ENCODE results near the gene LDLRAD2. TPM values are rescaled to one million over a fixed set of nuclear protein-coding genes. Genes with fewer than 3 reads are reported as not detected.
"Not testable (repeated sequence)": the region's sequence is repeated elsewhere in the genome, so short reads cannot be mapped to it uniquely, and the experiment has no call there.

Gene LDLRAD2
- total and polyA plus RNA-seq, 5 donors from 2014 or later, result 0.27 TPM; not detected in 4

DNA sequence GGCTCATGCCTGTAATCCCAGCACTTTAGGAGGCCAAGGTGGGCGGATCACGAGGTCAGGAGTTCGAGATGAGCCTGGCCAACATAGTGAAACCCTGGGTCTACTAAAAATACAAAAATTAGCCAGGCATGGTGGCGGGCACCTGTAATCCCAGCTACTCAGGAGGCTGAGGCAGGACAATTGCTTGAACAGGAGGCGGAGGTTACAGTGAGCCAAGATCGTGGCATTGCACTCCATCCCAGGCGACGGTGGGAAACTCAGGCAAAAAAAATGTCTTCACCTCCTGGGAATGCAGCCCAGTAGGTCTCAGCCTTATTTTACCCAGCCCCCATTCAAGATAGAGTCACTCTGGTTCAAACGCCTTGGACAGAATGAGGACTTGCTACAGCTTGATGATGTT, 26.3 kb upstream of the LDLRAD2 start:
- ATAC-seq (ENCODE audit: low read depth in 2 of 2); H3K36me3 Mint-ChIP-seq; DNase-seq; H3K27me3 ChIP-seq (ENCODE audit: control insufficient read depth, insufficient read depth, low read length); H3K9me3 Mint-ChIP-seq; H3K27ac Mint-ChIP-seq; H3K27ac ChIP-seq (ENCODE audit: insufficient read depth, low read length, poor library complexity, severe bottlenecking); H3K9me3 ChIP-seq (ENCODE audit: control insufficient read depth in 2 of 2, low read length in 2 of 2); H3K36me3 ChIP-seq (ENCODE audit: control insufficient read depth, insufficient read depth, low read length); H3K4me3 ChIP-seq (ENCODE audit: low read depth, low read length): not testable (repeated sequence)
- H3K4me1 ChIP-seq (ENCODE audit: control insufficient read depth, insufficient read depth, low read length, poor library complexity, severe bottlenecking), result peaks cover 12% of the 10 kb centered on the region
- peaks cover 8 to 17% (median 12%) of the 10 kb centered on the region in 4 donors for H3K4me1 Mint-ChIP-seq
- peaks cover 28% of the 10 kb centered on the region for H3K27me3 Mint-ChIP-seq
- H3K4me3 Mint-ChIP-seq, result peak overlapping the region in 1 of 4 donors; percentile 27

DNA sequence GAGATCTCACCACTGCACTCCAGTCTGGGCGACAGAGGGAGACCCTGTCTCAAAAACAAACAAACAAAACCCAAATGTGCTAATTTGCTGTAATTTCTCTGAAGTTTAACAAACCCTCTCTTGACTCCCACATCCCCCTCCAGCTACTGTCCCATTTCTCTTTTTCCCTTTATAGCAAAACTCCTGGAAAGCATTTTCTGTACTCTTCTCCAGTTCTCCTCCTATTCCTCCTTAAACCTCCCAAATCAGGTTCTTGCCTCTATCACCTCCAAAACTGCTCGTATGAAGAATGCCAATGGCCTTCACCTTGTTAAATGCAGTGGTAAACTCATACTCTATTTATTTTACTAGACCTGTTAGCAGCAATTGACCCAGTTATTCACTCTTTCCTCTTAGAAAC, 25.4 kb upstream of the LDLRAD2 start:
- Mint-ChIP-seq H3K27me3 (peaks cover 27% of the 10 kb centered on the region), H3K27ac (no peak overlapping the region), H3K36me3 (no peaks in the 10 kb centered on the region), H3K9me3 (peaks cover 0 to 2% (median 0%) of the 10 kb centered on the region in 7 donors), H3K4me3 (peak overlapping the region in 2 of 4 donors; percentile 61 to 77), H3K4me1 (peaks cover 8 to 18% (median 10%) of the 10 kb centered on the region in 4 donors)
- H3K27me3 ChIP-seq (ENCODE audit: control insufficient read depth, insufficient read depth, low read length), result no peaks in the 10 kb centered on the region
- H3K9me3 ChIP-seq (ENCODE audit: control insufficient read depth in 2 of 2, low read length in 2 of 2), result no peaks in the 10 kb centered on the region
- peaks cover 4% of the 10 kb centered on the region for H3K4me1 ChIP-seq (ENCODE audit: control insufficient read depth, insufficient read depth, low read length, poor library complexity, severe bottlenecking)
- H3K36me3 ChIP-seq (ENCODE audit: control insufficient read depth, insufficient read depth, low read length), result no peaks in the 10 kb centered on the region
- no peak overlapping the region for H3K27ac ChIP-seq (ENCODE audit: insufficient read depth, low read length, poor library complexity, severe bottlenecking)
- H3K4me3 ChIP-seq (ENCODE audit: low read depth, low read length), result no peak overlapping the region
- DNase-seq (no peak), ATAC-seq (ENCODE audit: low read depth in 2 of 2) (no peak)

DNA sequence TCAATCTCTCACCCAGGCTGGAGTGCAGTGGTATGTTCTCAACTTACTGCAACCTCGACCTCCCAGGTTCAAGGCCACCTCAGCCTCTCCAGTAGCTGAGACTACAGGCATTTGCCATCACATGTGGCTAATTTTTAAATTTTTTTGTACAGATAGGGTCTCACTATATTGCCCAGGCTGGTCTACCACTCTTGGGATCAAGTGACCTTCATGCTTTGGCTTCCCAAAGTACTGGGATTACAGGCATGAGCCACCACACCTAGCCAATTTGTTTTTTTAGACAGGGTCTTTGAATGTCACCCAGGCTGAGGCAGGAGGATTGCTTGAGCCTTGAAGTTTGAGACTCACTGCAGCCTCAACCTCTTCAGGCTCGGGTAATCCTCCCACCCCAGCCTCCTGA, 19.0 kb upstream of the LDLRAD2 start:
- no peak for DNase-seq
- H3K36me3 Mint-ChIP-seq, result peaks cover 5% of the 10 kb centered on the region
- H3K9me3 ChIP-seq (ENCODE audit: control insufficient read depth in 2 of 2, low read length in 2 of 2), result peaks cover 0 to 7% of the 10 kb centered on the region in 2 experiments
- H3K4me1 Mint-ChIP-seq, result peaks cover 0 to 12% (median 0%) of the 10 kb centered on the region in 4 donors
- H3K27ac Mint-ChIP-seq, result no peak overlapping the region
- peaks cover 0 to 5% (median 0%) of the 10 kb centered on the region in 7 donors for H3K9me3 Mint-ChIP-seq
- H3K4me3 Mint-ChIP-seq, result no peak overlapping the region
- no peak overlapping the region for H3K27ac ChIP-seq (ENCODE audit: insufficient read depth, low read length, poor library complexity, severe bottlenecking)
- H3K36me3 ChIP-seq (ENCODE audit: control insufficient read depth, insufficient read depth, low read length), result no peaks in the 10 kb centered on the region
- ATAC-seq (ENCODE audit: low read depth in 2 of 2), result no peak
- peaks cover 5% of the 10 kb centered on the region for H3K27me3 Mint-ChIP-seq
- no peak overlapping the region for H3K4me3 ChIP-seq (ENCODE audit: low read depth, low read length)
- no peaks in the 10 kb centered on the region for H3K27me3 ChIP-seq (ENCODE audit: control insufficient read depth, insufficient read depth, low read length)
- H3K4me1 ChIP-seq (ENCODE audit: control insufficient read depth, insufficient read depth, low read length, poor library complexity, severe bottlenecking), result no peaks in the 10 kb centered on the region

DNA sequence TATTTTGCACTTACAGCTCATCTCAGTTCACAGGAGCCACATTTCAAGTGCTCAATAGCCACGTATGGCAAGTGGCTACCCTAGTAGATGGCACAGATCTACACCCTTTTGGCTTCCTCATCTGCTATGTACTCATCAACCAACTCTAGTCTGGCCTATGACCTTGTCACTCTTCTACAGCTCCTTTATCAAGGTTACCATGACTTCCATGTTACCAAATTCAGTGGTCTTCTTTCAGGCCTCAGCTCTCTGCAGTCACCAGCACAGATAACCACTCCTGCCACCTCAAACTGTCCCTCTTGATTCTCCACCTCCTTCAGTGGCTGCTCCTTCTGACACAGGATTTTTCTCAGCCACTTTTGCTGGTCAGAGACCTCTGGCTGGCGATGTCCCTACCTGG, 17.4 kb upstream of the LDLRAD2 start:
- Histone ChIP-seq H3K27ac (ENCODE audit: insufficient read depth, low read length, poor library complexity, severe bottlenecking) (no peak overlapping the region), H3K4me3 (ENCODE audit: low read depth, low read length) (no peak overlapping the region)
- no peak for ATAC-seq (ENCODE audit: low read depth in 2 of 2)

DNA sequence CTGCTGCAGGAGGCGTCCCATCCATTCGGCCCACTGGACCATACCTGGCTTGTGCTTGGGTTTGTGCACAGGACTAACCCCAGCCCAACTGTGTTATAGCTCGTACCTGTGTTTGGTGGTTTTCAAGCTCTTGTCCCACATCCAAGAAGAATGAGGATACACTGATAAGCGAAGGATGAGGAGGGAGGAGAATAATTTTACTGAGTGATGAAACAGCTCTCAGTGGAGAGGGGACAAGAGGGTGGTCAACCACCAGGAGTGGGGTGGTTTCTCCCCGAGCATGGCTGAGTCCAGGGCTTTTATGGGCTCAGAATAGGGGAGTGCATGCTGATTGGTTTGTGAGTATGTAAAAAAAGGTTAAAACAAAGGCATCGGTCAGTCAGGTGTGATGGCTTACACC, 17.0 kb upstream of the LDLRAD2 start:
- no peaks in the 10 kb centered on the region for H3K27me3 Mint-ChIP-seq
- H3K4me1 Mint-ChIP-seq, result peaks cover 0 to 10% (median 0%) of the 10 kb centered on the region in 4 donors

More for the DNA sequence above, 17.4 kb upstream of the LDLRAD2 start:
- Mint-ChIP-seq H3K36me3 (peaks cover 5% of the 10 kb centered on the region), H3K4me1 (peaks cover 0 to 12% (median 0%) of the 10 kb centered on the region in 4 donors), H3K27ac (no peak overlapping the region), H3K9me3 (peaks cover 0 to 5% (median 0%) of the 10 kb centered on the region in 7 donors), H3K27me3 (no peaks in the 10 kb centered on the region), H3K4me3 (no peak overlapping the region)
- DNase-seq, result no peak
- no peaks in the 10 kb centered on the region for H3K4me1 ChIP-seq (ENCODE audit: control insufficient read depth, insufficient read depth, low read length, poor library complexity, severe bottlenecking)
- H3K36me3 ChIP-seq (ENCODE audit: control insufficient read depth, insufficient read depth, low read length), result no peaks in the 10 kb centered on the region
- peaks cover 0 to 7% of the 10 kb centered on the region in 2 experiments for H3K9me3 ChIP-seq (ENCODE audit: control insufficient read depth in 2 of 2, low read length in 2 of 2)
- no peaks in the 10 kb centered on the region for H3K27me3 ChIP-seq (ENCODE audit: control insufficient read depth, insufficient read depth, low read length)

DNA sequence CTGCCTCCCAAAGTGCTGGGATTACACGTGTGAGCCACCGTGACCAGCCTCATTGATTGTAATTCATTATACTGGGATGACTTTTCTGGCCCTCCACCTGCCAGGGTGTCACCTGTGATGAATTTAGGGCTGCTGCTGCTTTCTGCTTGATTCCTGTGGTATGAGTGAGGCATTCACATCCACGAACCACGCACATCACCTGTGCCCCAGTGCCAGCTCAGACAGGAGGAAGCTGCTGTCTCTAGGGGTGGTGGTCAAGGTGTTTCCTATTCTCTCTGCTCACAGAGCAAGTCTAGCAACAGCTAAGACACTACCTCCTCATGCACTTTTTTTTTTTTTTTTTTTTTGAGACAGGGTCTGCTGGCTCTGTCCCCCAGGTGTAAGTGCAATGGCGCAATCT, 12.3 kb upstream of the LDLRAD2 start:
- Mint-ChIP-seq H3K4me3 (no peak overlapping the region), H3K4me1 (no peaks in the 10 kb centered on the region), H3K27ac (no peak overlapping the region), H3K9me3 (peaks cover 0 to 3% (median 0%) of the 10 kb centered on the region in 7 donors), H3K36me3 (peaks cover 2% of the 10 kb centered on the region), H3K27me3 (no peaks in the 10 kb centered on the region)
- Histone ChIP-seq H3K27ac (ENCODE audit: insufficient read depth, low read length, poor library complexity, severe bottlenecking) (no peak overlapping the region), H3K27me3 (ENCODE audit: control insufficient read depth, insufficient read depth, low read length) (no peaks in the 10 kb centered on the region), H3K4me1 (ENCODE audit: control insufficient read depth, insufficient read depth, low read length, poor library complexity, severe bottlenecking) (no peaks in the 10 kb centered on the region), H3K36me3 (ENCODE audit: control insufficient read depth, insufficient read depth, low read length) (no peaks in the 10 kb centered on the region), H3K9me3 (ENCODE audit: control insufficient read depth in 2 of 2, low read length in 2 of 2) (peaks cover 0 to 5% of the 10 kb centered on the region in 2 experiments), H3K4me3 (ENCODE audit: low read depth, low read length) (no peak overlapping the region)
- ATAC-seq (ENCODE audit: low read depth in 2 of 2) (no peak), DNase-seq (no peak)

More for the DNA sequence above, 17.0 kb upstream of the LDLRAD2 start:
- ATAC-seq (ENCODE audit: low read depth in 2 of 2) (no peak), DNase-seq (no peak)
- no peak overlapping the region for H3K27ac ChIP-seq (ENCODE audit: insufficient read depth, low read length, poor library complexity, severe bottlenecking)
- no peak overlapping the region for H3K4me3 ChIP-seq (ENCODE audit: low read depth, low read length)
- no peaks in the 10 kb centered on the region for H3K4me1 ChIP-seq (ENCODE audit: control insufficient read depth, insufficient read depth, low read length, poor library complexity, severe bottlenecking)
- H3K27me3 ChIP-seq (ENCODE audit: control insufficient read depth, insufficient read depth, low read length), result no peaks in the 10 kb centered on the region
- peaks cover 0 to 7% of the 10 kb centered on the region in 2 experiments for H3K9me3 ChIP-seq (ENCODE audit: control insufficient read depth in 2 of 2, low read length in 2 of 2)
- H3K36me3 ChIP-seq (ENCODE audit: control insufficient read depth, insufficient read depth, low read length), result no peaks in the 10 kb centered on the region
- H3K27ac Mint-ChIP-seq, result no peak overlapping the region
- H3K36me3 Mint-ChIP-seq, result peaks cover 5% of the 10 kb centered on the region
- no peak overlapping the region for H3K4me3 Mint-ChIP-seq
- H3K9me3 Mint-ChIP-seq, result peaks cover 0 to 5% (median 0%) of the 10 kb centered on the region in 7 donors

DNA sequence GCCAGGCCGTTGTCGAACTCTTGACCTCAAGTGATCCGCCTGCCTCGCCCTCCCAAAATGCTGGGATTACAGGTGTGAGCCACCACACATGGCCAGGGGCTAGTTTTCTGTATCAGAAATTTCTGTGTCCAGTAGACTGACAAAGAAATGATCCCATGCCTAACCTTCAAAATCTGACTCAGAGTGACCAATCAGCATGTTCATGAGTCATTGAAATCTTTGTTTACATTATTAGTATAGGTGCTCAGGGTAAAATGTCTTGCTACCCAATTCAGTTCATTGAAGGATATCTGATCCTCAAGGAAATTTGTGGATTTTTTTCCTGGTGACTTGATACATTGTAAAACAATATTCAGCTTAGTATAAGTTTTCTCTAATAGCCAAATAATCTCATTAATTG, 11.0 kb upstream of the LDLRAD2 start:
- Histone ChIP-seq H3K4me3 (ENCODE audit: low read depth, low read length) (no peak overlapping the region), H3K27me3 (ENCODE audit: control insufficient read depth, insufficient read depth, low read length) (no peaks in the 10 kb centered on the region), H3K27ac (ENCODE audit: insufficient read depth, low read length, poor library complexity, severe bottlenecking) (no peak overlapping the region), H3K4me1 (ENCODE audit: control insufficient read depth, insufficient read depth, low read length, poor library complexity, severe bottlenecking) (no peaks in the 10 kb centered on the region), H3K36me3 (ENCODE audit: control insufficient read depth, insufficient read depth, low read length) (no peaks in the 10 kb centered on the region), H3K9me3 (ENCODE audit: control insufficient read depth in 2 of 2, low read length in 2 of 2) (no peaks in the 10 kb centered on the region)
- Mint-ChIP-seq H3K36me3 (no peaks in the 10 kb centered on the region), H3K9me3 (peaks cover 0 to 3% (median 0%) of the 10 kb centered on the region in 7 donors), H3K27me3 (no peaks in the 10 kb centered on the region), H3K27ac (peak overlapping the region in 1 of 3 donors; percentile 48), H3K4me1 (no peaks in the 10 kb centered on the region), H3K4me3 (no peak overlapping the region)
- DNase-seq (no peak), ATAC-seq (ENCODE audit: low read depth in 2 of 2) (no peak)

DNA sequence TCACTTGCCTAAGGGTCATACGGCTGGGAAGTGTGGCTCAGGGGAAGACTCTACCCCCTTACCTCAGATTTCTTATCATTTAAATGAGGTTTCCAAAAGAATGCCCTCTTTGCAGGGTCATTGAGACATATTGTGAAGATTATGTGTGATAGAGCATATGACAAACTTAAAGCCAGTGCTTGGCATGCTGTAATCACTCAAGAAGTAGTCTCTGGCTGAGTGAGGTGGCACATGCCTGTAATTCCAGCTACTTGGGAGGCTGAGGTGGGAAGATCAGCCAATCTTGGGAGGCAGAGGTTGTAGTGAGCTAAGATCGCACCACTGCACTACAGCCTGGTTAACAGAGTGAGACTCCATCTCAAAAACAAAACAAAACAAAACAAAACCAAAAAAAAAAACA, 7.5 kb upstream of the LDLRAD2 start:
- ATAC-seq (ENCODE audit: low read depth in 2 of 2), result no peak
- H3K4me3 ChIP-seq (ENCODE audit: low read depth, low read length), result no peak overlapping the region
- H3K9me3 Mint-ChIP-seq, result no peaks in the 10 kb centered on the region

More for the DNA sequence above, 7.5 kb upstream of the LDLRAD2 start:
- Histone ChIP-seq H3K9me3 (ENCODE audit: control insufficient read depth in 2 of 2, low read length in 2 of 2) (no peaks in the 10 kb centered on the region), H3K27ac (ENCODE audit: insufficient read depth, low read length, poor library complexity, severe bottlenecking) (no peak overlapping the region), H3K36me3 (ENCODE audit: control insufficient read depth, insufficient read depth, low read length) (no peaks in the 10 kb centered on the region), H3K27me3 (ENCODE audit: control insufficient read depth, insufficient read depth, low read length) (no peaks in the 10 kb centered on the region), H3K4me1 (ENCODE audit: control insufficient read depth, insufficient read depth, low read length, poor library complexity, severe bottlenecking) (no peaks in the 10 kb centered on the region)
- Mint-ChIP-seq H3K27me3 (peaks cover 6% of the 10 kb centered on the region), H3K36me3 (no peaks in the 10 kb centered on the region), H3K27ac (no peak overlapping the region), H3K4me3 (no peak overlapping the region), H3K4me1 (no peaks in the 10 kb centered on the region)
- no peak for DNase-seq

Measured in CD4-positive, CD25-positive, alpha-beta regulatory T cell (primary cell).